Heart left ventricle (tissue), 16 donors: ENCODE data around the gene LSP1. TPM values are rescaled to one million over a fixed set of nuclear protein-coding genes. Genes with fewer than 3 reads are reported as not detected.

Source experiments
- ATAC-seq, 4 donors: fragments of 200-7000 bp; cut with Tn5 transposase; one replicate each; pipeline ENCODE4 v1.9.1; 2020 to 2022; ENCODE audit warnings: moderate library complexity in 4 of 4, mild to moderate bottlenecking in 3 of 4, moderate number of reproducible peaks in 1 of 4
- DNase-seq, 5 donors: peaks; one replicate each; pipeline ENCODE4 v3.0.0-alpha.2; 2020
- H3K27ac ChIP-seq, 12 donors: fragments of 200-600 bp; sonication (generic) in 4 of 12; one replicate each; pipeline versions ENCODE4 v1.5.0 to v1.8.0; 2016 to 2022; ENCODE audit warnings: mild to moderate bottlenecking in 2 of 12
- H3K27me3 ChIP-seq, 9 donors: fragments of 200-600 bp; sonication (generic) in 2 of 9; one replicate each; pipeline versions ENCODE4 v1.5.1 to v1.8.0; 2016 to 2022; ENCODE audit warnings: mild to moderate bottlenecking in 3 of 9
- H3K36me3 ChIP-seq, 9 donors: fragments of 200-600 bp; sonication (generic) in 2 of 9; one replicate each; pipeline versions ENCODE4 v1.5.0 to v1.8.0; 2018 to 2022; ENCODE audit warnings: mild to moderate bottlenecking in 2 of 9
- H3K4me1 ChIP-seq, 12 donors: fragments of 200-600 bp; sonication (generic) in 4 of 12; one replicate each; pipeline versions ENCODE4 v1.5.0 to v1.8.0; 2016 to 2022; ENCODE audit warnings: mild to moderate bottlenecking in 3 of 12
- H3K4me3 ChIP-seq, 12 donors: fragments of 200-600 bp; sonication (generic) in 4 of 12; one replicate each; pipeline versions ENCODE4 v1.5.0 to v1.8.0; 2017 to 2022; ENCODE audit warnings: mild to moderate bottlenecking in 9 of 12, moderate library complexity in 4 of 12
- H3K9me3 ChIP-seq, 12 donors: fragments of 200-600 bp; sonication (generic) in 4 of 12; one replicate each; pipeline versions ENCODE4 v1.5.0 to v1.8.0; 2016 to 2022; ENCODE audit warnings: mild to moderate bottlenecking in 1 of 12
- POLR2A ChIP-seq, 2 donors: fragments of 450-650 bp; IDR thresholded peaks; one replicate each; pipeline ENCODE4 v1.6.1; 2017; ENCODE audit warnings: antibody characterized with exemption in 2 of 2, mild to moderate bottlenecking in 2 of 2, moderate library complexity in 2 of 2
- WGBS, 4 donors: extraction: QIAGEN DNeasy Blood & Tissue Kit in 2 of 4; methylation state at CpG; one replicate each; pipeline versions ENCODE4 v1.1.5 to v1.1.7; 2013 to 2018; 5-methylcytosine and 5-hydroxymethylcytosine counted together
- intact Hi-C, 10 donors: fragments of 100-400 bp; cut with DNase I; formaldehyde crosslinking; loops; one replicate each; pipeline versions ENCODE4 v1.11.1 to v1.14.2; 2022
- polyA plus RNA-seq, 2 donors: library from polyadenylated mRNA; stranded (reverse); fragments of 200-250 nt; gene quantifications; one replicate each; pipeline ENCODE4 v1.2.3, GENCODE V29; 2013
- total RNA-seq, 9 donors: library from RNA; depleted of rRNA in 2 of 9; stranded (reverse); fragments of >200 nt in 2 of 9; fragmentation: NEBNext Ultra II Directional in 3 of 9; extraction: Animal tissue kit (Norgen Biotek cat#: 25700) in 3 of 9; gene quantifications; one replicate each; pipeline versions ENCODE4 v1.1.0 to v1.2.4, GENCODE V29; 2016 to 2023
- TF ChIP-seq, protein P1 (sequence below), 12 donors: fragments of 200-600 bp; sonication (generic) in 4 of 12; IDR thresholded peaks; one replicate each; pipeline versions ENCODE4 v1.5.0 to v1.8.0; 2018 to 2022; ENCODE audit warnings: antibody characterized with exemption in 12 of 12, mild to moderate bottlenecking in 5 of 12
- donor health status: ischemic (EF 13 %, LVEDD 7.1; RV severe dilation, severe dysfunction).
- donor health status: healthy with polysubstance abuse.
- donor health status: DM: no; HTN: yes; CAD: no.
- donor health status: DM: no; HTN: no; CAD: no.
- donor health status: ischemic (EF 25% LVEDD 6.9; RV normal size, moderate dysfunction).
- donor health status: ischemic (EF 25% LVEDD 5.7; RV mildly dilated, moderate dysfunction).
- donor health status: healthy.
- donor health status: DM: yes; HTN: yes; CAD: no.
- donor health status: ischemic (EF 35%, LVEDD 5.7; RV mildly dilated, moderate dysfunction).
- donor health status: nonischemic (EF 11% LVEDD 7.7; RV severe dilation, severe dysfunction).
- donor health status: DM: yes; HTN: yes; CAD: no.
- donor health status: PGD.
- donor health status: ischemic (EF 29% LVEDD 5.4; RV normal size, mild dysfunction).
- donor health status: nonischemic (EF 23%, LVEDD 6.1; RV moderate dilation, normal function).

LSP1 gene
- total and polyA plus RNA-seq, 11 donors: 10.0 to 86.8 (median 16.4) TPM

DNA sequence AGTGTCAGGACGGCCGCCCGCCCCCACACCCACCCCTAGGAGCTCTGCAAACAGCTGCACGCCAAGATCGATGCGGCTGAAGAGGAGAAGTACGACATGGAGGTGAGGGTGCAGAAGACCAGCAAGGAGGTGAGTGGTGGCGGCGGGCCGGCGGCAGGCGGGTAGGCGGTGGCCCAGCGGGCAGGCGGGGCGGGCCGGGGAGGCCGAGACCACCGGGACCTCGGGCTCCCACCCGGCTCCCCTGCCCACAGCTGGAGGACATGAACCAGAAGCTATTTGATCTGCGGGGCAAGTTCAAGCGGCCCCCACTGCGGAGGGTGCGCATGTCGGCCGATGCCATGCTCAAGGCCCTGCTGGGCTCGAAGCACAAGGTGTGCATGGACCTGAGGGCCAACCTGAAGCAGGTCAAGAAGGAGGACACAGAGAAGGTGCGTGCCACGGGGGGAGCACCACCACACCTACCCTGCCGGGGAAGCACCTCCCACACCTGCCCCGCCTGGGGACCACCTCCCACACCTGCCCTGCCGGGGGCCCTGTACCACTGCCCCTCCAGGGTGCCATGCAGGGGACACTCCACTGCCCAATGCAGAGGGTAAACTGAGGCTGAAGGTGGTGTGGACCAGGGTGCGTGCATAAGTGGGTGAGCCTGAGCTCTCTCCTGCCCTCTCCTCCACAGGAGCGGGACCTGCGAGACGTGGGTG, 12.0 kb upstream of the LSP1 start:
- Histone ChIP-seq H3K36me3 (no peaks in the 10 kb centered on the region), H3K27me3 (no peaks in the 10 kb centered on the region), H3K4me1 (peaks cover 0 to 59% (median 23%) of the 10 kb centered on the region in 12 donors), H3K4me3 (peak overlapping the region in 1 of 12 donors; percentile 51), H3K27ac (no peak overlapping the region), H3K9me3 (no peaks in the 10 kb centered on the region)
- WGBS, 4 donors: 91 to 94% (median 94%) methylated on average over 28 to 37 of the region's 37 CpGs
- peak in 3 of 5 donors; percentile 20 to 57 (median 25) for DNase-seq
- ATAC-seq: no peak
- no peak for TF ChIP-seq POLR2A (IDR thresholded peaks at IDR 0.05)
- intact Hi-C loops: loop anchor here in 5 of 10 donors (5.0 to 10.0 kb wide), 3 partner anchors 41 to 306 kb away; no protein-coding TSS in a partner anchor

DNA sequence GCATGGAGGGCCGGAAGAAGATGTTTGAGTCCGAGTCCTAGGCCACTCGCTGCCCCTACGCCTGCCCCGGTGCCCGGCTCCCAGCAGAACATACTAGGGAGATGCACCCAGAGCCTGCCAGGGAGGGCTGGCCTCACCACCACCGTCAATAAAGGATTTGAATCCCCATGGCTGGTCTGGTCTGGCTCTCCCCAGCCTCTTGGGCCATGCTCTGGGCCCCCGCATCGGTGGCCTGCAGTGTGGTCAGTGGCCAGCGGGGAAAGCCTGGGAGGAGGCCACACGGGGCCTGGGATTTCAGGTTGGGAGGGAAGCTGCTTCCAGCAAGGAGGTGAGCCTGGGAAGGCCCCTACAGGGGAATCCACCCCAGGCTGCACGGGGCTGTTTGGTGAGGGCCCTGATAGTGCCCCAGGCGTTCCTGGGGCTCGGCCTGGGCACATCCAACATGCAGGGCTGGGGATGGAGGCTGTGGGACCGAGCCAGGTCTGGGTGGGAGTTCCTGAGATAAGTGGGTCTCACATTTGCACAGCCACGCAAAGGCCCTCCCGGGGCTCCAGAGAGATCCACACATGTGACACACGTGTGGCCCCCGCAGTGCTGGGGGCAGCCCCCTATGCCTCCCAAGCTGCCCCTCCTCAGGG, 11.3 kb upstream of the LSP1 start:
- 93 to 97% (median 94%) methylated on average over 9 to 19 of the region's 19 CpGs for WGBS, 4 donors
- no peak for TF ChIP-seq POLR2A (IDR thresholded peaks at IDR 0.05)
- TF ChIP-seq, protein P1, sequence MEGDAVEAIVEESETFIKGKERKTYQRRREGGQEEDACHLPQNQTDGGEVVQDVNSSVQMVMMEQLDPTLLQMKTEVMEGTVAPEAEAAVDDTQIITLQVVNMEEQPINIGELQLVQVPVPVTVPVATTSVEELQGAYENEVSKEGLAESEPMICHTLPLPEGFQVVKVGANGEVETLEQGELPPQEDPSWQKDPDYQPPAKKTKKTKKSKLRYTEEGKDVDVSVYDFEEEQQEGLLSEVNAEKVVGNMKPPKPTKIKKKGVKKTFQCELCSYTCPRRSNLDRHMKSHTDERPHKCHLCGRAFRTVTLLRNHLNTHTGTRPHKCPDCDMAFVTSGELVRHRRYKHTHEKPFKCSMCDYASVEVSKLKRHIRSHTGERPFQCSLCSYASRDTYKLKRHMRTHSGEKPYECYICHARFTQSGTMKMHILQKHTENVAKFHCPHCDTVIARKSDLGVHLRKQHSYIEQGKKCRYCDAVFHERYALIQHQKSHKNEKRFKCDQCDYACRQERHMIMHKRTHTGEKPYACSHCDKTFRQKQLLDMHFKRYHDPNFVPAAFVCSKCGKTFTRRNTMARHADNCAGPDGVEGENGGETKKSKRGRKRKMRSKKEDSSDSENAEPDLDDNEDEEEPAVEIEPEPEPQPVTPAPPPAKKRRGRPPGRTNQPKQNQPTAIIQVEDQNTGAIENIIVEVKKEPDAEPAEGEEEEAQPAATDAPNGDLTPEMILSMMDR (IDR thresholded peaks at IDR 0.05): no peak
- no peak overlapping the region for H3K4me3 ChIP-seq
- H3K9me3 ChIP-seq: no peaks in the 10 kb centered on the region
- H3K4me1 ChIP-seq: peaks cover 0 to 60% (median 23%) of the 10 kb centered on the region in 12 donors
- DNase-seq (peak in 3 of 5 donors; percentile 8 to 54 (median 25)), ATAC-seq (no peak)
- H3K27me3 ChIP-seq: no peaks in the 10 kb centered on the region
- H3K36me3 ChIP-seq: no peaks in the 10 kb centered on the region
- intact Hi-C loops: loop anchor here in 6 of 10 donors (2.0 to 10.0 kb wide), 4 partner anchors 41 to 306 kb away; no protein-coding TSS in a partner anchor
- H3K27ac ChIP-seq: peak overlapping the region in 6 of 12 donors; percentile 13 to 82 (median 73)

DNA sequence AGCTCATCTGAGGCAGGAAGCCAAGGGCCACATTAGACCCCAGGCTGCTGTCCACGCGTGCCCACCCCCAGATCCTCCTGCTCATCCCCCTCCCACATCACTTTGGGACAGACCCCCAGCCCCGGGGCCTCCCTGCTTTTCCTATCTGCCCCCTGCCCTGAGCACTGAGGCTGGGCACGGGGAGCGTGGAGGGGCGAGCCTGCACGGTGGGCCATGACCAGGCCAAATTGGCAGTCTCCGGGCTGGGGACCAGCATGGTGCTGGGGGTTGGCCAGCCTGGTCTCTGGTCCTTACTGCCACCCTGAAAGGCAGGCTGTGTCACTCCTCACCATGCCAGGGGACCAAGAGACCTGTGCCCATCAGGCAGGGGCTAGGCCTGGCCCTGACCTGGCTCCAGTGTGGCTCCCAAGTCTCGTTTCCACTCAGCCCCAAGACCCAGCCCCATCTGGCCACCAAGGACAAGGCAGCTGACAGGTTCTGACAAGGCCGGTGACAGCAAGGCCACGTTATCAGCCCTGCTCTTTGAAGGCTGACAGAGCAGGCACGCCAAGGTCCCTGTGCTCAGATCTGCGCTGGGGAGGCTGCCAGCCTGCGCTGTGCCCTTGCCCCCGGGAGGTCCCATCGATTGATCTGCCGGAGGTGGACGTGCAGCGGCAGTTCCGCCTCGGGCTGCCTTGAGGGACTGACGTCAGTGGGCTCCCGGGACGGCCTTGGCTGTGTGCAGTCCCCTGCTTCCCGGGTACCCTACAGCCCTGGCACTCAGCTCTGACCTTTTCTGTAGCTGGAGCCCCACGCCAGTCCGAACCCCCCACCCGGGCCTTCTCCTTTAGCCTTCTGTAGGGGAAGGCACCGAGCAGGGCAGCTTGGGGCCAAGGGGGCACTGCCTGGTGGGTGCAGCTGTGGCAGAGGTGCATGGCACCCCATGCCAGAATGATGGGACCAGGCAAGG, 10.5 kb upstream of the LSP1 start:
- peak overlapping the region in 10 of 12 donors; percentile 37 to 82 (median 64) for H3K27ac ChIP-seq
- intact Hi-C loops: loop anchor here in 6 of 10 donors (2.0 to 10.0 kb wide), 4 partner anchors 40 to 305 kb away; no protein-coding TSS in a partner anchor
- no peak overlapping the region for H3K4me3 ChIP-seq
- peaks cover 0 to 60% (median 23%) of the 10 kb centered on the region in 12 donors for H3K4me1 ChIP-seq
- peak; percentile 61 to 90 (median 79) for DNase-seq
- no peak for TF ChIP-seq POLR2A (IDR thresholded peaks at IDR 0.05)
- 49 to 72% (median 59%) methylated on average over 18 to 29 of the region's 29 CpGs for WGBS, 4 donors
- no peaks in the 10 kb centered on the region for H3K9me3 ChIP-seq
- H3K36me3 ChIP-seq: no peaks in the 10 kb centered on the region
- ATAC-seq: peak; percentile 72 to 88 (median 84)
- H3K27me3 ChIP-seq: no peaks in the 10 kb centered on the region

DNA sequence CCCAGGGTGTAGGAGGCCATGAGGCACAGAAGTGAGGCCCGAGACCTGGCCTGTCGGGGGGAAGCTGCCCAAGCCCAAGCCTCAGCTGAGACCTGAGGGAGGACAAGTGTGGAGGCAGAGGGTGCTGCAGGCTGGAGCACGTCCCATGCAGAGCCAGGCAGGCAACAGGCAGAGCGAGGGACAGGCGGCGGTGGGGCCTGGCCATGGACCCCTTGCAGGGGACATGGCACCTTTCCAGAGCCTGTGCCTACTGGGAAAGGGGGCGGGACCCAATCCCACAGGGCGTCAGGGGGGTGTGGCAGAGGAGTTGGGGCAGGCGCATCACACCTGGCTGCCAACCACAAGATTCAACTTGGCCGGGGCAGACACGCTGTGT, 9.8 kb upstream of the LSP1 start:
- TF ChIP-seq, protein P1 (IDR thresholded peaks at IDR 0.05): no peak
- TF ChIP-seq POLR2A (IDR thresholded peaks at IDR 0.05): no peak
- ATAC-seq: no peak
- H3K4me1 ChIP-seq: peaks cover 0 to 60% (median 18%) of the 10 kb centered on the region in 12 donors
- intact Hi-C loops: loop anchor here in 6 of 10 donors (2.0 to 10.0 kb wide), 4 partner anchors 39 to 304 kb away; no protein-coding TSS in a partner anchor
- H3K36me3 ChIP-seq: no peaks in the 10 kb centered on the region
- H3K9me3 ChIP-seq: no peaks in the 10 kb centered on the region
- WGBS, 4 donors: 77 to 87% (median 79%) methylated on average over 10 to 11 of the region's 11 CpGs
- H3K27me3 ChIP-seq: no peaks in the 10 kb centered on the region
- no peak overlapping the region for H3K4me3 ChIP-seq
- DNase-seq: peak in 1 of 5 donors; percentile 49
- peak overlapping the region in 9 of 12 donors; percentile 40 to 82 (median 71) for H3K27ac ChIP-seq
